Measurements from ENCODE around the gene SLC45A3.

SLC45A3 gene

GRCh38 chr1:205693421-205693991, 13.2 kb upstream of the SLC45A3 start:
- Histone ChIP-seq H3K9me3 (ENCODE audit: control insufficient read depth, insufficient read depth, low read depth, low read length) (no peaks in the 10 kb centered on the region), H3K4me1 (ENCODE audit: control insufficient read depth, insufficient read depth, low read length) (no peaks in the 10 kb centered on the region), H3K27ac (ENCODE audit: extremely low read depth, low read depth, low read length) (no peak overlapping the region), H3K4me3 (ENCODE audit: low read depth, low read length) (no peak overlapping the region), H3K36me3 (ENCODE audit: control insufficient read depth in 2 of 2, insufficient read depth in 1 of 2, low read length in 2 of 2) (no peaks in the 10 kb centered on the region)
- no peak for TF ChIP-seq FEZF1 (tag by site-specific recombination; IDR thresholded peaks at IDR 0.05)
- TF ChIP-seq ZNF211 (tag by site-specific recombination; IDR thresholded peaks at IDR 0.05; ENCODE audit: low read depth) = no peak
- TF ChIP-seq HIC1 (tag by site-specific recombination; IDR thresholded peaks at IDR 0.05) = no peak
- TF ChIP-seq SP7 (tag by site-specific recombination; IDR thresholded peaks at IDR 0.05) = peak; percentile 88
- TF ChIP-seq ZSCAN18 (tag by site-specific recombination; IDR thresholded peaks at IDR 0.05) = no peak
- TF ChIP-seq ZNF223 (tag by site-specific recombination; IDR thresholded peaks at IDR 0.05) = no peak
- TF ChIP-seq ZNF561 (tag by site-specific recombination; IDR thresholded peaks at IDR 0.05; ENCODE audit: borderline replicate concordance) = no peak
- TF ChIP-seq HOXD13 (CRISPR knock-in tag; IDR thresholded peaks at IDR 0.05; ENCODE audit: borderline replicate concordance) = no peak
- TF ChIP-seq ZNF449 (tag by site-specific recombination; IDR thresholded peaks at IDR 0.05) = no peak
- TF ChIP-seq ZNF580 (tag by site-specific recombination; IDR thresholded peaks at IDR 0.05) = no peak
- no peak for TF ChIP-seq RBAK (tag by site-specific recombination; IDR thresholded peaks at IDR 0.05)
- TF ChIP-seq ZNF133 (tag by site-specific recombination; IDR thresholded peaks at IDR 0.05) = no peak
- TF ChIP-seq ZNF560 (tag by site-specific recombination; IDR thresholded peaks at IDR 0.05; ENCODE audit: borderline replicate concordance) = no peak
- no peak for TF ChIP-seq ZNF677 (tag by site-specific recombination; IDR thresholded peaks at IDR 0.05)
- TF ChIP-seq PBX3 (CRISPR knock-in tag; IDR thresholded peaks at IDR 0.05) = no peak
- no peak for TF ChIP-seq ZNF704 (tag by site-specific recombination; IDR thresholded peaks at IDR 0.05)
- TF ChIP-seq EGR2 (tag by site-specific recombination; IDR thresholded peaks at IDR 0.05; ENCODE audit: low read depth) = peak; percentile 52
- TF ChIP-seq YY1 (tag by site-specific recombination; IDR thresholded peaks at IDR 0.05) = no peak
- no peak for TF ChIP-seq OVOL3 (tag by site-specific recombination; IDR thresholded peaks at IDR 0.05)
- TF ChIP-seq ZNF280C (tag by site-specific recombination; IDR thresholded peaks at IDR 0.05) = no peak
- TF ChIP-seq ZIC2 (tag by site-specific recombination; IDR thresholded peaks at IDR 0.05) = peak; percentile 71
- TF ChIP-seq ZNF623 (tag by site-specific recombination; IDR thresholded peaks at IDR 0.05) = no peak
- TF ChIP-seq ZNF777 (tag by site-specific recombination; IDR thresholded peaks at IDR 0.05; ENCODE audit: borderline replicate concordance) = no peak
- no peak for TF ChIP-seq ZBTB21 (tag by site-specific recombination; IDR thresholded peaks at IDR 0.05)
- no peak for TF ChIP-seq GFI1B (tag by site-specific recombination; IDR thresholded peaks at IDR 0.05)
- TF ChIP-seq GLIS1 (tag by site-specific recombination; IDR thresholded peaks at IDR 0.05) = peak; percentile 96
- TF ChIP-seq KLF1 (tag by site-specific recombination; IDR thresholded peaks at IDR 0.05) = no peak
- POLR2A ChIA-PET = no interaction called here
- CTCF ChIA-PET = interaction anchor here (0.7 to 2.5 kb wide), 4 partner anchors 17 to 102 kb away, joined by 4 to 14 read pairs (median 4); no protein-coding TSS in a partner anchor
